H9 (cell line): ENCODE data around the gene MINDY4. TPM values are rescaled to one million over a fixed set of nuclear protein-coding genes. Genes with fewer than 3 reads are reported as not detected.

Source experiments
- DNase-seq: peaks from one replicate; pipeline ENCODE4 v3.0.0-alpha.2; 2017
- H2AFZ ChIP-seq: one replicate; pipeline ENCODE4 v1.6.1; 2013; ENCODE audit warnings: mild to moderate bottlenecking, low read length, control low read depth, moderate library complexity
- H2AK5ac ChIP-seq: 2 replicates; pipeline ENCODE4 v1.6.1; 2013; ENCODE audit warnings: low read length, control low read depth, mixed read lengths; ENCODE audit not compliant: insufficient read length
- H2BK120ac ChIP-seq: one replicate; pipeline ENCODE4 v1.6.1; 2013; ENCODE audit warnings: low read depth, mild to moderate bottlenecking, low read length, control low read depth, inconsistent platforms; ENCODE audit not compliant: poor library complexity, severe bottlenecking
- H2BK12ac ChIP-seq: 2 replicates; pipeline ENCODE4 v1.6.1; 2013; ENCODE audit warnings: low read length, control low read depth, mixed read lengths, low read depth; ENCODE audit not compliant: insufficient read length
- H2BK15ac ChIP-seq: 2 replicates; pipeline ENCODE4 v1.6.1; 2013; ENCODE audit warnings: low read depth, low read length, control low read depth
- H2BK20ac ChIP-seq: one replicate; pipeline ENCODE4 v1.6.1; 2013; ENCODE audit warnings: low read depth, mild to moderate bottlenecking, low read length, control low read depth, inconsistent platforms; ENCODE audit not compliant: poor library complexity, severe bottlenecking
- H2BK5ac ChIP-seq: 2 replicates; pipeline ENCODE4 v1.6.1; 2013; ENCODE audit warnings: low read length, control low read depth, mixed read lengths; ENCODE audit not compliant: insufficient read length
- H3K14ac ChIP-seq: 2 replicates; pipeline ENCODE4 v1.6.1; 2013; ENCODE audit warnings: low read length, control low read depth; ENCODE audit not compliant: insufficient read depth
- H3K18ac ChIP-seq: 2 replicates; pipeline ENCODE4 v1.6.1; 2013; ENCODE audit warnings: low read depth, mild to moderate bottlenecking, mixed read lengths, low read length, control low read depth; ENCODE audit not compliant: insufficient read length
- H3K23ac ChIP-seq: 2 replicates; pipeline ENCODE4 v1.6.1; 2013; ENCODE audit warnings: low read length, control low read depth, mixed read lengths, low read depth; ENCODE audit not compliant: insufficient read length
- H3K23me2 ChIP-seq: 2 replicates; pipeline ENCODE4 v1.6.1; 2013; ENCODE audit warnings: low read depth, mild to moderate bottlenecking, mixed read lengths, low read length, control low read depth; ENCODE audit not compliant: insufficient read length, poor library complexity, severe bottlenecking
- H3K27ac ChIP-seq: 2 replicates; pipeline ENCODE4 v1.5.1; 2013; ENCODE audit warnings: low read length, control low read depth, mixed read lengths, low read depth; ENCODE audit not compliant: insufficient read length
- H3K27me3 ChIP-seq: 2 replicates; pipeline ENCODE4 v1.6.1; 2013; ENCODE audit warnings: low read length, control low read depth, inconsistent platforms; ENCODE audit not compliant: insufficient read depth
- H3K4ac ChIP-seq: 2 replicates; pipeline ENCODE4 v1.6.1; 2013; ENCODE audit warnings: low read depth, mild to moderate bottlenecking, control low read depth, inconsistent platforms, low read length, moderate library complexity
- H3K4me1 ChIP-seq: 2 replicates; pipeline ENCODE4 v1.6.1; 2013; ENCODE audit warnings: low read length, control low read depth, inconsistent platforms; ENCODE audit not compliant: insufficient read depth
- H3K4me2 ChIP-seq: 2 replicates; pipeline ENCODE4 v1.6.1; 2013; ENCODE audit warnings: low read length, control low read depth, mixed read lengths; ENCODE audit not compliant: insufficient read length, insufficient read depth
- H3K56ac ChIP-seq: 2 replicates; pipeline ENCODE4 v1.6.1; 2013; ENCODE audit warnings: low read depth, mild to moderate bottlenecking, mixed read lengths, low read length, control low read depth; ENCODE audit not compliant: insufficient read length
- H3K79me1 ChIP-seq: 2 replicates; pipeline ENCODE4 v1.6.1; 2013; ENCODE audit warnings: low read depth, mild to moderate bottlenecking, moderate library complexity, low read length, control low read depth, inconsistent platforms; ENCODE audit not compliant: insufficient read depth, poor library complexity, severe bottlenecking
- H3K79me2 ChIP-seq: 2 replicates; pipeline ENCODE4 v1.6.1; 2013; ENCODE audit warnings: low read length, control low read depth, inconsistent platforms; ENCODE audit not compliant: insufficient read depth
- H3K9ac ChIP-seq: 2 replicates; pipeline ENCODE4 v1.6.1; 2013; ENCODE audit warnings: low read length, control low read depth, mixed read lengths; ENCODE audit not compliant: insufficient read length; ENCODE audit errors: extremely low read depth
- H3K9me3 ChIP-seq: one replicate; pipeline ENCODE4 v1.6.1; 2013; ENCODE audit warnings: low read depth, low read length, inconsistent platforms; ENCODE audit not compliant: control insufficient read depth
- H3T11ph ChIP-seq: one replicate; pipeline ENCODE4 v1.6.1; 2013; ENCODE audit warnings: mild to moderate bottlenecking, low read length, control low read depth, inconsistent platforms
- H4K20me1 ChIP-seq: one replicate; pipeline ENCODE4 v1.6.1; 2013; ENCODE audit not compliant: control insufficient read depth, insufficient read length, insufficient read depth
- H4K5ac ChIP-seq: 2 replicates; pipeline ENCODE4 v1.6.1; 2013; ENCODE audit warnings: low read depth, mild to moderate bottlenecking, mixed read lengths, low read length, control low read depth; ENCODE audit not compliant: insufficient read length
- H4K8ac ChIP-seq: replicated peaks from 2 replicates; pipeline ENCODE4 v1.6.1; 2013; ENCODE audit warnings: low read length, control low read depth, mixed read lengths, low read depth; ENCODE audit not compliant: insufficient read length
- H4K91ac ChIP-seq: 2 replicates; pipeline ENCODE4 v1.6.1; 2013; ENCODE audit warnings: low read depth, mild to moderate bottlenecking, moderate library complexity, mixed read lengths, low read length, control low read depth; ENCODE audit not compliant: insufficient read length
- H3K27ac Mint-ChIP-seq, 3 experiments: 2 replicates in 2 of 3; 3 replicates in 1 of 3; pipeline ENCODE4 v1.8.0; 2020 to 2021; ENCODE audit warnings: mixed read lengths in 3 of 3, mild to moderate bottlenecking in 1 of 3, moderate library complexity in 1 of 3
- H3K27me3 Mint-ChIP-seq: 2 replicates; pipeline ENCODE4 v1.8.0; 2021; ENCODE audit warnings: low read depth, mild to moderate bottlenecking, moderate library complexity, mixed read lengths
- H3K36me3 Mint-ChIP-seq, 3 experiments: 2 replicates in 2 of 3; 3 replicates in 1 of 3; pipeline ENCODE4 v1.8.0; 2020 to 2021; ENCODE audit warnings: low read depth in 3 of 3, mixed read lengths in 3 of 3; ENCODE audit not compliant: insufficient read depth in 1 of 3
- H3K4me1 Mint-ChIP-seq, 2 experiments: 2 replicates each; pipeline ENCODE4 v1.8.0; 2020; ENCODE audit warnings: mixed read lengths in 2 of 2
- H3K4me3 Mint-ChIP-seq, 2 experiments: 2 replicates in 1 of 2; 3 replicates in 1 of 2; pipeline ENCODE4 v1.8.0; 2020 to 2021; ENCODE audit warnings: mild to moderate bottlenecking in 2 of 2, mixed read lengths in 2 of 2, moderate library complexity in 1 of 2
- H3K9me3 Mint-ChIP-seq, 2 experiments: 2 replicates in 1 of 2; 3 replicates in 1 of 2; pipeline ENCODE4 v1.8.0; 2020; ENCODE audit warnings: mild to moderate bottlenecking in 2 of 2, mixed read lengths in 2 of 2, moderate library complexity in 1 of 2
- CTCF ChIP-seq: fragments of 200-600 bp; sonication (generic); conservative IDR thresholded peaks from 3 replicates; pipeline ENCODE4 v1.8.0; 2021; ENCODE audit warnings: antibody characterized with exemption, mild to moderate bottlenecking
- WGBS: extraction: QIAGEN DNeasy Blood & Tissue Kit; methylation state at CpG from one replicate; pipeline ENCODE4 v1.1.7; 2013; ENCODE audit warnings: missing lambda C conversion rate, low lambda C conversion rate, mixed read lengths; ENCODE audit not compliant: insufficient read length; ENCODE audit errors: extremely low coverage; 5-methylcytosine and 5-hydroxymethylcytosine counted together
- total RNA-seq: library from RNA; stranded (reverse); gene quantifications from 2 replicates; pipeline ENCODE4 v1.2.1, GENCODE V29; 2021

Gene MINDY4
- total RNA-seq, 1 experiment from 2014 or later: 3.1 TPM

GRCh38 chr7:30905078-30906012 is 134.1 kb downstream of the MINDY4 start:
- no peak for TF ChIP-seq CTCF
- Histone ChIP-seq H3K79me1 (no peaks in the 10 kb centered on the region), H2BK15ac (no peak overlapping the region), H2AK5ac (no peak overlapping the region), H3K23me2 (no peaks in the 10 kb centered on the region), H4K5ac (no peak overlapping the region), H3K79me2 (no peaks in the 10 kb centered on the region), H2AFZ (no peak overlapping the region), H3K9ac (no peak overlapping the region), H3K14ac (0 out of 2 replicates have a peak overlapping the region, but pooled peaks have one; percentile 7), H4K20me1 (no peaks in the 10 kb centered on the region), H3K9me3 (no peaks in the 10 kb centered on the region), H4K91ac (no peak overlapping the region), H3K18ac (no peak overlapping the region), H3K4me2 (no peak overlapping the region), H4K8ac (no peak overlapping the region), H3T11ph (no peak overlapping the region), H3K4me1 (no peaks in the 10 kb centered on the region), H2BK5ac (no peak overlapping the region), H3K56ac (no peak overlapping the region), H2BK12ac (no peak overlapping the region), H2BK120ac (no peak overlapping the region), H3K4ac (no peak overlapping the region), H3K27ac (no peak overlapping the region), H2BK20ac (no peak overlapping the region), H3K23ac (no peak overlapping the region), H3K27me3 (no peaks in the 10 kb centered on the region)
- WGBS: no CpG with 5 or more reads among the region's 15 CpGs
- Mint-ChIP-seq H3K4me1 (peaks cover 2 to 10% of the 10 kb centered on the region in 2 experiments; a peak in 3 of 4 replicates), H3K9me3 (no peaks in the 10 kb centered on the region), H3K36me3 (no peaks in the 10 kb centered on the region; a peak in 1 of 7 replicates), H3K27ac (no peak overlapping the region), H3K27me3 (peaks cover 3% of the 10 kb centered on the region), H3K4me3 (no peak overlapping the region)
- no peak for DNase-seq
